H1 (cell line): ENCODE data around the gene LNPEP. TPM values are rescaled to one million over a fixed set of nuclear protein-coding genes. Genes with fewer than 3 reads are reported as not detected.

ENCODE experiments used
- BRCA1 ChIP-seq: IDR thresholded peaks from 2 replicates; pipeline ENCODE4 v1.6.1; 2012; ENCODE audit warnings: low read depth, low read length, improper control_type of control experiment
- CBX8 ChIP-seq: fragments of 300-800, 300-1000 bp; sonication (generic); IDR thresholded peaks from 2 replicates; pipeline ENCODE4 v1.7.1; 2016; ENCODE audit warnings: low read depth, low read length, borderline replicate concordance
- CHD7 ChIP-seq: fragments of 300-600 bp; sonication (generic); IDR thresholded peaks from 2 replicates; pipeline ENCODE4 v1.7.1; 2012; ENCODE audit warnings: low read length, moderate library complexity, mild to moderate bottlenecking, inconsistent platforms; ENCODE audit not compliant: insufficient replicate concordance
- CREB1 ChIP-seq: IDR thresholded peaks from 2 replicates; pipeline ENCODE4 v1.6.1; 2012; ENCODE audit warnings: inconsistent platforms
- EP300 ChIP-seq, 2 experiments: IDR thresholded peaks; 1 replicate in 1 of 2; 2 replicates in 1 of 2; pipeline ENCODE4 v1.6.1; 2011 to 2012; ENCODE audit warnings: low read depth in 2 of 2, low read length in 2 of 2, mild to moderate bottlenecking in 2 of 2, borderline replicate concordance in 1 of 2, inconsistent platforms in 1 of 2, moderate library complexity in 1 of 2
- RAD21 ChIP-seq, 2 experiments: IDR thresholded peaks in 1 of 2; conservative IDR thresholded peaks in 1 of 2; 2 replicates each; pipeline ENCODE4 v1.6.1; 2011; ENCODE audit warnings: low read depth in 2 of 2, low read length in 2 of 2, improper control_type of control experiment in 1 of 2, inconsistent platforms in 1 of 2, mild to moderate bottlenecking in 1 of 2, moderate library complexity in 1 of 2
- SIRT6 ChIP-seq: IDR thresholded peaks from one replicate; pipeline ENCODE4 v1.7.1; 2012; ENCODE audit warnings: low read length, inconsistent platforms
- TAF1 ChIP-seq: IDR thresholded peaks from 2 replicates; pipeline ENCODE4 v1.6.1; 2011; ENCODE audit warnings: mild to moderate bottlenecking, low read depth, low read length
- TCF12 ChIP-seq: IDR thresholded peaks from 2 replicates; pipeline ENCODE4 v1.6.1; 2011; ENCODE audit warnings: low read depth, mild to moderate bottlenecking, low read length
- ZNF274 ChIP-seq: IDR thresholded peaks from 2 replicates; pipeline ENCODE4 v1.7.0; 2012; ENCODE audit warnings: low read length, borderline replicate concordance; ENCODE audit errors: extremely low read depth
- polyA plus RNA-seq, 7 experiments: library from polyadenylated mRNA; depleted of rRNA in 3 of 7; stranded (reverse) in 5 of 7; unstranded in 2 of 7; fragments of >200 nt in 5 of 7; fragments of 200-250 nt in 2 of 7; gene quantifications; 1 replicate in 5 of 7; 2 replicates in 1 of 7; 4 replicates in 1 of 7; pipeline versions ENCODE4 v1.2.1 to v1.2.3, GENCODE V29; 2011 to 2013; ENCODE audit warnings: missing spikeins in 2 of 7, mixed read lengths in 2 of 7
- total RNA-seq: library from RNA; stranded (reverse); fragmentation: NEBNext Ultra II Directional; extraction: Animal tissue kit (Norgen Biotek cat#: 25700); gene quantifications from 2 replicates; pipeline ENCODE4 v1.2.1, GENCODE V29; 2021

The LNPEP gene
- total and polyA plus RNA-seq, 2 of the 8 experiments (the other 6 are each of a cell fraction or from before 2014, with no cell fraction given) = 1.8 to 4.5 TPM

DNA sequence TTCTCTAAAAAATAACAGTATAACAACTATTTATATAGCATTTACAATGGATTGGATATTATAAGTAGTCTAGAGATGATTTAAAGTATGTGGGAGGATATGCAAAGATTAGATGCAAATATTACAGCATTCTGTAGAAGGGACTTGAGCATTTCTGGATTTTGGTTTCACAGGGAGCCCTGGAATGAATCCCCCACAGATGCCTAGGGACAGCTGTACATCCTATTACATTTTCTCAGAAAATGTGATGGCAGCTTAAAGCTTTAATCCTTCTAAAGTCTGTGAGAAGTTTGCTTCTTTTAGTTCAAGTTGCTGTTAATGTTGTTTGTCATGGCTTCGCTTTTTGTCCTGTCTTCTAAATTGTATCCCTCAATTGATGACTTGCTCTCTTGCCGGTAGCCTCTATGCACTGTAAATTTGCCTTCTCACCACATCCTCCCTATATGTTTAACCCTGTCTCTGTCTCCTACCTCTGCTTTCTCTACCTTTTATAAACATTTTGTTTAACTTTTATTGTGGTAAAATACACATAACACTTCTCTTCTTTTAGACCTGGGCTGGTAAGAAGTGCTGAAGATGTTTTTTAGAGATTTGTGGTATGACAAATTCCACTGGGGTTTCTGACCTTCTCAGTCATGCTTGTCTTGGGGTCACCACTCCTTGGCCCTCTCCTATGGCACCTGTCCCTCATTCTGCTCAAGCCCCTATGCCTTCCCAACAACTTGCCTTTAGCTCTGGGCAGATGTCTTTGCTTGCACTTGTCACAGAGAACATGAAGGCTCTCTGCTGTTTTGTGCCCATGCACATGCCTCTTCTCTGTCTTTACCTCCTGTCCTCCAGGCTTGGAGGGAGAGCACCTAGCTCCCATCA, 37.9 kb downstream of the LNPEP start (continued):
- TF ChIP-seq CHD7 (no peak), CREB1 (no peak), ZNF274 (no peak), RAD21 (IDR thresholded peaks at IDR 0.05 in 1 of 2, conservative IDR thresholded peaks at IDR 0.05 in 1 of 2; ENCODE audit: low read depth in 2 of 2, low read length in 2 of 2) (no peak), TAF1 (no peak), EP300 (IDR thresholded peaks at IDR 0.05; ENCODE audit: borderline replicate concordance in 1 of 2, low read depth in 2 of 2, low read length in 2 of 2) (no peak), BRCA1 (no peak), CBX8 (no peak), TCF12 (no peak), SIRT6 (no peak)
